Measurements from ENCODE around the gene RERE.

The RERE gene

GRCh38 chr1:8423692-8424538, 393.5 kb downstream of the RERE start:
- DNase-seq (ENCODE audit: low read depth) = no peak

GRCh38 chr1:8423269-8423691, 394.2 kb downstream of the RERE start:
- no peak for DNase-seq (ENCODE audit: low read depth)

GRCh38 chr1:8422510-8423268, 394.8 kb downstream of the RERE start:
- no peak for DNase-seq (ENCODE audit: low read depth)

GRCh38 chr1:8421721-8422120, 395.7 kb downstream of the RERE start:
- DNase-seq (ENCODE audit: low read depth) = no peak

GRCh38 chr1:8420318-8420717, 397.1 kb downstream of the RERE start:
- DNase-seq (ENCODE audit: low read depth) = no peak

- no peak for DNase-seq (ENCODE audit: low read depth)
Observed at GRCh38 chr1:8419861-8420260, 397.6 kb downstream of the RERE start.

- DNase-seq (ENCODE audit: low read depth) = no peak
Observed at GRCh38 chr1:8419172-8419571, 398.3 kb downstream of the RERE start.

GRCh38 chr1:8418301-8418700, 399.1 kb downstream of the RERE start:
- DNase-seq (ENCODE audit: low read depth) = no peak

GRCh38 chr1:8417625-8418024, 399.8 kb downstream of the RERE start:
- DNase-seq (ENCODE audit: low read depth) = no peak

GRCh38 chr1:8416881-8417280, 400.6 kb downstream of the RERE start:
- no peak for DNase-seq (ENCODE audit: low read depth)

GRCh38 chr1:8415526-8416278, 401.7 kb downstream of the RERE start:
- no peak for DNase-seq (ENCODE audit: low read depth)

GRCh38 chr1:8412183-8412831, 405.1 kb downstream of the RERE start:
- no peak for DNase-seq (ENCODE audit: low read depth)

GRCh38 chr1:8411803-8412182, 405.6 kb downstream of the RERE start:
- DNase-seq (ENCODE audit: low read depth) = no peak

GRCh38 chr1:8410791-8411190, 406.6 kb downstream of the RERE start:
- no peak for DNase-seq (ENCODE audit: low read depth)

GRCh38 chr1:8409606-8410005, 407.8 kb downstream of the RERE start:
- no peak for DNase-seq (ENCODE audit: low read depth)

- no peak for DNase-seq (ENCODE audit: low read depth)
Observed at GRCh38 chr1:8409106-8409505, 408.3 kb downstream of the RERE start.

GRCh38 chr1:8408151-8408839, 409.1 kb downstream of the RERE start:
- DNase-seq (ENCODE audit: low read depth) = no peak

GRCh38 chr1:8407652-8408051, 409.8 kb downstream of the RERE start:
- no peak for DNase-seq (ENCODE audit: low read depth)

- DNase-seq (ENCODE audit: low read depth) = no peak
Observed at GRCh38 chr1:8406960-8407359, 410.5 kb downstream of the RERE start.

GRCh38 chr1:8406011-8406410, 411.4 kb downstream of the RERE start:
- no peak for DNase-seq (ENCODE audit: low read depth)
